Right lobe of liver (tissue), 6 donors: ENCODE data around the gene MACF1. TPM values are rescaled to one million over a fixed set of nuclear protein-coding genes. Genes with fewer than 3 reads are reported as not detected.

Source experiments
- ATAC-seq, 4 donors: fragments of 200-7000 bp; cut with Tn5 transposase; one replicate each; pipeline ENCODE4 v1.9.1; 2020; ENCODE audit warnings: mild to moderate bottlenecking in 4 of 4, moderate library complexity in 4 of 4
- DNase-seq, 3 donors: peaks; one replicate each; pipeline ENCODE4 v3.0.0-alpha.2; 2020
- H3K27ac ChIP-seq, 3 donors: fragments of 200-600 bp; one replicate each; pipeline ENCODE4 v1.8.0; 2022
- H3K27me3 ChIP-seq, 2 donors: fragments of 200-600 bp; one replicate each; pipeline ENCODE4 v1.8.0; 2022
- H3K36me3 ChIP-seq, 4 donors: fragments of 200-600 bp; sonication (generic) in 1 of 4; one replicate each; pipeline versions ENCODE4 v1.5.1 to v1.8.0; 2017 to 2022; ENCODE audit warnings: control low read depth in 1 of 4
- H3K4me1 ChIP-seq, 4 donors: fragments of 200-600 bp; sonication (generic) in 1 of 4; one replicate each; pipeline versions ENCODE4 v1.5.1 to v1.8.0; 2017 to 2022; ENCODE audit warnings: control low read depth in 1 of 4
- H3K4me3 ChIP-seq, 3 donors: fragments of 200-600 bp; one replicate each; pipeline ENCODE4 v1.8.0; 2022
- H3K9me3 ChIP-seq, 4 donors: fragments of 200-600 bp; sonication (generic) in 1 of 4; one replicate each; pipeline versions ENCODE4 v1.5.1 to v1.8.0; 2017 to 2022; ENCODE audit warnings: control low read depth in 1 of 4
- CTCF ChIP-seq, 4 donors: fragments of 200-600 bp in 3 of 4; fragments of 450-650 bp in 1 of 4; IDR thresholded peaks; one replicate each; pipeline versions ENCODE4 v1.5.1 to v1.8.0; 2016 to 2022; ENCODE audit warnings: antibody characterized with exemption in 4 of 4, mild to moderate bottlenecking in 2 of 4
- POLR2A ChIP-seq: fragments of 450-650 bp; IDR thresholded peaks from one replicate; pipeline ENCODE4 v1.6.1; 2017; ENCODE audit warnings: antibody characterized with exemption, mild to moderate bottlenecking
- WGBS: methylation state at CpG from one replicate; pipeline ENCODE4 v1.1.6; 2018; ENCODE audit warnings: low coverage, low lambda C conversion rate; ENCODE audit not compliant: insufficient coverage; ENCODE audit errors: missing lambda C conversion rate; 5-methylcytosine and 5-hydroxymethylcytosine counted together
- intact Hi-C, 2 donors: fragments of 100-400 bp; cut with DNase I; formaldehyde crosslinking; loops; one replicate each; pipeline versions ENCODE4 v1.11.2 to v1.14.1; 2022
- total RNA-seq, 6 experiments: library from RNA; depleted of rRNA in 2 of 6; stranded (reverse); fragments of >200 nt in 2 of 6; fragmentation: NEBNext Ultra II Directional in 3 of 6; extraction: Animal tissue kit (Norgen Biotek cat#: 25700) in 3 of 6; gene quantifications; one replicate each; pipeline versions ENCODE4 v1.1.0 to v1.2.4, GENCODE V29; 2016 to 2023
- donor health status: DM: no; HTN: yes; CAD: no.
- donor health status: DM: no; HTN: no; CAD: no.
- donor health status: DM: no; HTN: no; CAD: no.
- donor health status: DM: no; HTN: yes; CAD: no.
- donor health status: DM: no; HTN: yes; CAD: no.

The MACF1 gene
- total RNA-seq, 6 experiments from 2014 or later: 78.4 to 141 (median 100) TPM

- Histone ChIP-seq H3K4me3 (no peak overlapping the region), H3K27ac (no peak overlapping the region), H3K9me3 (no peaks in the 10 kb centered on the region), H3K4me1 (no peaks in the 10 kb centered on the region), H3K27me3 (no peaks in the 10 kb centered on the region), H3K36me3 (peaks cover 12 to 85% (median 29%) of the 10 kb centered on the region in 4 donors)
- intact Hi-C loops: no loop called here
- TF ChIP-seq POLR2A (no peak), CTCF (IDR thresholded peaks at IDR 0.05) (no peak)
- WGBS: 96% methylated on average over 5 of the region's 5 CpGs
- DNase-seq (no peak), ATAC-seq (no peak)
These were observed 97.1 kb downstream of the MACF1 start for GRCh38 chr1:39301606-39302005.

GRCh38 chr1:39305555-39305954, 101.1 kb downstream of the MACF1 start:
- TF ChIP-seq CTCF (IDR thresholded peaks at IDR 0.05): no peak
- no peak for TF ChIP-seq POLR2A
- Histone ChIP-seq H3K36me3 (peaks cover under 1 to 63% (median 28%) of the 10 kb centered on the region in 4 donors), H3K4me1 (no peaks in the 10 kb centered on the region), H3K9me3 (no peaks in the 10 kb centered on the region), H3K4me3 (no peak overlapping the region), H3K27ac (no peak overlapping the region), H3K27me3 (no peaks in the 10 kb centered on the region)
- intact Hi-C loops: no loop called here
- DNase-seq (no peak), ATAC-seq (peak in 1 of 4 donors; percentile 43)
- 78% methylated on average over 2 of the region's 2 CpGs for WGBS

DNA sequence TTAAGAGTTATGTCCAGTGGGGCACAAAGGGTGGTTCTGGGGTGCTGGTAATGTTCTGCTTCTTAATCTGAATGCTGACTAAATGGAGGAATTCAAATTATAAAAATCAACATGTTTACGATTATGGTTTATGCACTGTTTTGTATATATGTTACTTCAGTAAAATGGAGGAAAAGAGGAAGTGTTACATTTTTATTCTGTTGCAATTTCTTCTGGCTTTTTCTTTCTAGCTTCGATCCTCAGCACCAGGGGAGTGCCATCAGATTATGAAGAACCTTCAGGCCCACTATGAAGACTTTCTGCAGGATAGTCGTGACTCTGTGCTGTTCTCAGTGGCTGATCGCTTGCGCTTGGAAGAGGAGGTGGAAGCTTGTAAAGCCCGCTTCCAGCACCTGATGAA, 105.5 kb downstream of the MACF1 start:
- H3K4me1 ChIP-seq: no peaks in the 10 kb centered on the region
- TF ChIP-seq CTCF (IDR thresholded peaks at IDR 0.05) (no peak), POLR2A (no peak)
- no peak overlapping the region for H3K4me3 ChIP-seq
- intact Hi-C loops: no loop called here
- H3K36me3 ChIP-seq: peaks cover 0 to 57% (median 21%) of the 10 kb centered on the region in 4 donors
- H3K9me3 ChIP-seq: no peaks in the 10 kb centered on the region
- ATAC-seq (no peak), DNase-seq (no peak)
- H3K27me3 ChIP-seq: no peaks in the 10 kb centered on the region
- WGBS: 88% methylated on average over 6 of the region's 6 CpGs
- no peak overlapping the region for H3K27ac ChIP-seq

- H3K9me3 ChIP-seq: no peaks in the 10 kb centered on the region
- H3K27me3 ChIP-seq: no peaks in the 10 kb centered on the region
- TF ChIP-seq POLR2A (no peak), CTCF (IDR thresholded peaks at IDR 0.05) (no peak)
- WGBS: 66% methylated on average over 3 of the region's 4 CpGs
- DNase-seq: no peak
- no peak for ATAC-seq
- no peak overlapping the region for H3K27ac ChIP-seq
- H3K4me3 ChIP-seq: no peak overlapping the region
- H3K4me1 ChIP-seq: no peaks in the 10 kb centered on the region
- intact Hi-C loops: no loop called here
- peaks cover 4 to 59% (median 22%) of the 10 kb centered on the region in 4 donors for H3K36me3 ChIP-seq
These were observed 106.2 kb downstream of the MACF1 start for GRCh38 chr1:39310691-39311090.

GRCh38 chr1:39317111-39317510, 112.6 kb downstream of the MACF1 start:
- ATAC-seq (no peak), DNase-seq (no peak)
- TF ChIP-seq CTCF (IDR thresholded peaks at IDR 0.05): no peak
- no peak for TF ChIP-seq POLR2A
- intact Hi-C loops: no loop called here
- no peak overlapping the region for H3K27ac ChIP-seq
- peaks cover 14 to 85% (median 49%) of the 10 kb centered on the region in 4 donors for H3K36me3 ChIP-seq
- WGBS: 95% methylated on average over 8 of the region's 8 CpGs
- no peaks in the 10 kb centered on the region for H3K27me3 ChIP-seq
- no peaks in the 10 kb centered on the region for H3K9me3 ChIP-seq
- no peaks in the 10 kb centered on the region for H3K4me1 ChIP-seq
- H3K4me3 ChIP-seq: no peak overlapping the region
